Measurements from ENCODE around the gene TTLL10. TPM values are rescaled to one million over a fixed set of nuclear protein-coding genes. Genes with fewer than 3 reads are reported as not detected.

Gene TTLL10
- total RNA-seq, 1 donor from 2014 or later, result 0.39 TPM

Small RNA genes lying within 50 kb of the gene (small RNA-seq; reads per million reads assigned to genes)
- gene MIR200A (ENCODE audit: low replicate concordance) (71.1 reads per million, percentile 96 among the genes with 10 or more reads in this experiment), gene MIR200B (ENCODE audit: low replicate concordance) (329 reads per million, percentile 98 among the genes with 10 or more reads in this experiment), gene MIR429 (ENCODE audit: low replicate concordance) (171 reads per million, percentile 97 among the genes with 10 or more reads in this experiment)

Other genes starting within 250 kb of the TTLL10 start
- 4.9 TPM for gene SAMD11, start 250.0 kb upstream of the TTLL10 start, total RNA-seq
- gene NOC2L, start 214.6 kb upstream of the TTLL10 start, total RNA-seq, result 35.9 TPM
- 3.9 TPM for gene KLHL17, start 213.3 kb upstream of the TTLL10 start, total RNA-seq
- gene PLEKHN1, start 207.4 kb upstream of the TTLL10 start, total RNA-seq, result 1.9 TPM
- gene PERM1, start 191.8 kb upstream of the TTLL10 start, total RNA-seq, result 0.99 TPM
- 12.5 TPM for gene HES4, start 173.8 kb upstream of the TTLL10 start, total RNA-seq
- gene ISG15, start 160.4 kb upstream of the TTLL10 start, total RNA-seq, result 13.7 TPM
- gene AGRN, start 153.8 kb upstream of the TTLL10 start, total RNA-seq, result 39.8 TPM
- gene RNF223, start 99.6 kb upstream of the TTLL10 start, total RNA-seq, result 0.69 TPM
- gene C1orf159, start 57.8 kb upstream of the TTLL10 start, total RNA-seq, result 6.9 TPM
- 1.9 TPM for gene TNFRSF18, start 32.7 kb downstream of the TTLL10 start, total RNA-seq
- gene TNFRSF4, start 40.3 kb downstream of the TTLL10 start, total RNA-seq, result 0.39 TPM
- gene SDF4, start 58.1 kb downstream of the TTLL10 start, total RNA-seq, result 40.8 TPM
- gene B3GALT6, start 58.4 kb downstream of the TTLL10 start, total RNA-seq, result 7.0 TPM
- 2.5 TPM for gene C1QTNF12, start 72.8 kb downstream of the TTLL10 start, total RNA-seq
- gene UBE2J2, start 100.0 kb downstream of the TTLL10 start, total RNA-seq, result 33.8 TPM
- gene SCNN1D, start 106.6 kb downstream of the TTLL10 start, total RNA-seq, result 1.4 TPM
- gene ACAP3, start 134.1 kb downstream of the TTLL10 start, total RNA-seq, result 34.6 TPM
- gene PUSL1, start 134.7 kb downstream of the TTLL10 start, total RNA-seq, result 5.7 TPM
- gene INTS11, start 150.8 kb downstream of the TTLL10 start, total RNA-seq, result 48.7 TPM
- gene CPTP, start 150.9 kb downstream of the TTLL10 start, total RNA-seq, result 8.7 TPM
- 0.39 TPM for gene TAS1R3, start 157.4 kb downstream of the TTLL10 start, total RNA-seq
- 33.0 TPM for gene DVL1, start 175.5 kb downstream of the TTLL10 start, total RNA-seq
- 59.7 TPM for gene MXRA8, start 184.7 kb downstream of the TTLL10 start, total RNA-seq
- 35.0 TPM for gene AURKAIP1, start 201.3 kb downstream of the TTLL10 start, total RNA-seq
- gene CCNL2, start 225.5 kb downstream of the TTLL10 start, total RNA-seq, result 178 TPM
- gene MRPL20, start 233.4 kb downstream of the TTLL10 start, total RNA-seq, result 66.5 TPM
- gene ANKRD65, start 247.4 kb downstream of the TTLL10 start, total RNA-seq, result 2.9 TPM

Measured in skin of body (tissue), 2 donors.